KBM-7 (cell line): ENCODE data around the gene ETFA.

Experiments used
- DNase-seq: peaks from one replicate; pipeline ENCODE4 v3.0.0-alpha.2; 2015
- in situ Hi-C: fragments of 300-500 bp; cut with MboI; formaldehyde crosslinking; loops from 2 replicates; pipeline ENCODE4 v1.14.3; 2020; ENCODE audit warnings: low sequenced_read_pairs, low pct_unique_long_range_greater_than_20kb, mixed read lengths

Gene ETFA

DNA sequence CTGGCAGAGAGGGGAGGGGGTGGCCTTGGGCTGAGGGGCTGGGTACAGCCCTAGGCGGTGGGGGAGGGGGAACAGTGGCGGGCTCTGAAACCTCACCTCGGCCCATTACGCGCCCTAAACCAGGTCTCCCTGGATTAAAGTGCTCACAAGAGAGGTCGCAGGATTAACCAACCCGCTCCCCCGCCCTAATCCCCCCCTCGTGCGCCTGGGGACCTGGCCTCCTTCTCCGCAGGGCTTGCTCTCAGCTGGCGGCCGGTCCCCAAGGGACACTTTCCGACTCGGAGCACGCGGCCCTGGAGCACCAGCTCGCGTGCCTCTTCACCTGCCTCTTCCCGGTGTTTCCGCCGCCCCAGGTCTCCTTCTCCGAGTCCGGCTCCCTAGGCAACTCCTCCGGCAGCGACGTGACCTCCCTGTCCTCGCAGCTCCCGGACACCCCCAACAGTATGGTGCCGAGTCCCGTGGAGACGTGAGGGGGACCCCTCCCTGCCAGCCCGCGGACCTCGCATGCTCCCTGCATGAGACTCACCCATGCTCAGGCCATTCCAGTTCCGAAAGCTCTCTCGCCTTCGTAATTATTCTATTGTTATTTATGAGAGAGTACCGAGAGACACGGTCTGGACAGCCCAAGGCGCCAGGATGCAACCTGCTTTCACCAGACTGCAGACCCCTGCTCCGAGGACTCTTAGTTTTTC is 30.2 kb upstream of the ETFA start:
- no peak for DNase-seq
- in situ Hi-C loops, result no loop called here

GRCh38 chr15:76340803-76341365 is 29.6 kb upstream of the ETFA start:
- no peak for DNase-seq
- in situ Hi-C loops, result no loop called here

- in situ Hi-C loops, result no loop called here
- DNase-seq, result no peak
These were observed 29.0 kb upstream of the ETFA start for GRCh38 chr15:76340198-76340802.

DNA sequence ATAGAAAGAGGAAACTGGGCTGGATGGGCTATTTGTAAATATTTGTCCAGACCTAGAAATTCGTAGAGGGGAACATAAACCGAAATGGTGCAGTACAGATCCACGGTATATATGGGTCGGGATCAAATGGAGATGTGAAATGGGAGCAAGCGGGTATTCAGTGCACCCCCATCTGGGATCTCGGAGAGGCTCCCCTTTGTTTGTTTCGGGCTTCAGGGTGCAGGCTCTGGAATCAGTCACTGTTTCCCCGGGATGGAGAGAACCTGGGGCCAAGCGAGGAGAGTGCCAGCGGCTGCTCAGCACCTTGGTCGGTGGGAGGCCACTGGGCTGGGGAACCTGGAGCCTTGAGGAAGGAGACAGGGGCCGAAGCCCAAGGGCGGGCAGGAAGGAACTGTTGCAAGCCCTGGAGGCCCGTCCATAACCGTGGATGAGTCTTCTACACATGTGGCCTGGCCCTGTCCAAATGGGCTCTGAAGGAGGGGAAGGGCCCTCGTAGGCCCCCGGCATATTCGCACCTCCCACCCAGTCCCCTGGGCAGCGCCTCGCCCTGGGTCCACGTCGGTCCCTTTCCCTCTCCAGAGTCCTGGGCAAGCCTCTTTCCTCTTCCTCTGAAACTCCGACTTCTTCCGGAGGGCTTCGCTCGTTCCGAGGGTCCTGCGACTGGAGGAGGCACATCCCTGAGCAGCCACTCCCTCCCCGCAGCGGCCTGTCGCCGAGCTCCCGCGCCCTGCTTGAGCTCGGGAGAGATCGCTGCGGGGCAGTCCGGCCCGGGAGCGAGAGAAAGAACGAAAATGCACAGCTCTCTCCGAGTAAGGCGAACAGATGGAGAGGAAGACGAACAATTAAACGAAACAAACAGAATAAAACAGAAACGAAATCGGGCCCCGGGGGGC is 28.3 kb upstream of the ETFA start:
- no peak for DNase-seq
- in situ Hi-C loops, result no loop called here

DNA sequence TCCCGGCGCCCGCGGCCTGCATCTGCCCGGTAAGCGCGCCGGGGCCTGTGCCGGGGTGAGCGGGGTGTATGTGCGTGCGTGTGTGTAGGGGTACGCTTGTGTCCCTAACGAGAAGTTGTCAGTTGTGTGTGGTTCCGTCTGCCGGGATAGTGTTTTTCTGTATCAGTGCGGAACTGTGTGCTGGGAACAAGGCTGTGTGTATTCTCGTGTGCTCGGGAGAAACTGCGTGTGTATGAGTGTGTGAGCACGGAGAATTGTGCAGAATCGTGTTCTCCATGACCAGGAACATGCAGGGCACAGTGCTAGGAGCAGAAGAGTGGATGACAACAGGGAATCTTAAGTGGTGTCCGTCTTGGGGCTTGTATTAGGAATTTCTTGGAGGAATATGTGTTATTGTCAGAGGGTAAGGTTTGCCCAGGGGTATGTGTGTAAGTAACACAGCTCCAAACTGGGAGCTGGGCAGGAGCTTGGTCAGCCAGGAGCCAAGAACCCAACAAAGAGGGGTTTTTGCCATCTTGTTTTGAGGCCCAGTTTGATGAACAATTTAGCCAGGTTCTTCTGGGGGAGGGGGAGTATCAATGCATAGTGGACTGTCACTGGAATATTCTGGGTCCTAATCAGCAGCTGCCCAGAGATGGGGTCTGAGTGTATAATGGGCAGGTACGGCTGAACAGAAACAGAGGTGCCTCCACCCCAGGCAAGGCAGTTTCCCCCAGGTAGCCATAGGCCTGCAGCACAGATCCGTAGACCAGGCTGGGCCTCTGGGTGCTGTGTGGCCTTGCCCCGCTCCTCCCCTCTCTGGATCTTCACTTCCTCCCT is 27.4 kb upstream of the ETFA start:
- in situ Hi-C loops, result no loop called here
- peak; percentile 70 for DNase-seq

- in situ Hi-C loops, result no loop called here
- DNase-seq, result peak; percentile 78
These were observed 26.6 kb upstream of the ETFA start for GRCh38 chr15:76337696-76338485.

GRCh38 chr15:76337059-76337695 is 25.9 kb upstream of the ETFA start:
- in situ Hi-C loops, result no loop called here
- peak; percentile 85 for DNase-seq

DNA sequence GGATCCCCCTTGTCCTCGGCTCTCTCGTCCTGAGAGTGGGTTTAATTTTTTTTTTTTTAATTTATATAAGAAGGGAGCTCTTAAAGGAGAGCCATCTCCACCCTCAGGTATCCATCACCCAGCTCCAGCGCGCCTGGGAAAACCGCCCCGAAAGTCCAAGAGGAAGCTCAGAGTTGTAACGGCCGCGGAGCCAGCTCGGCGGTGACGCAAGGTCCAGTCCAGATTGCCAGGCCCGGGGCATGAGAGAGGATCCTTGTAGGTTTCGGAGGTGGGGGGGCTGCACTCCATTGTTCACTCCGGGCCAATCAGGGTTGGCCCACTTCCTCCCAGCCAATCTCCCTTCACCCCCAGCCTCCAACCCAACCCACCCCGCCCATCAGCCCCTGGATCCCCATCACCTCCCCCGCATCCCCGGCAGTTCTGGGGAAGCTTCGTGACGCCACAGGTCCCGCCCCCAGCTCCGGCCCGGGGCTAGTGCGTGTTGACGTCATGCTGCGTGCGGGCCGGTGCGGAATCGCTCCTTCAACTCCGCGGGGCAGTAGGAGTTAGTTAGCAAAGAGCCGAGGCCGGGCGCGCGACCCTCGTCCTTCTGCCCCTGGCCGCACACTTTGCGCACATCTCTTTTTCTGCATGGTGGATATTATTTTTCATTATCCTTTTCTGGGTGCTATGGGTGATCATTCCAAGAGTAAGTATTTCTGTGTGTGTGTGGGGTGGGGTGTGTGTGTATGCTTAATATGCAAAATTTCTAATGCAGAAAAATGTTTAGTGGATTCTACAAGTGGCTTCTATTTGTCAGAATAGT is 25.2 kb upstream of the ETFA start, which contains the start of gene ISL2:
Gene ISL2, plus strand, starts transcription at position 520 of the 805 bp plus-strand sequence. Its CDS starts 111 bp downstream, at position 631.
- peak; percentile 99 for DNase-seq
- in situ Hi-C loops, result no loop called here

- peak; percentile 76 for DNase-seq
These were observed 24.3 kb upstream of the ETFA start for GRCh38 chr15:76335307-76336253.

DNA sequence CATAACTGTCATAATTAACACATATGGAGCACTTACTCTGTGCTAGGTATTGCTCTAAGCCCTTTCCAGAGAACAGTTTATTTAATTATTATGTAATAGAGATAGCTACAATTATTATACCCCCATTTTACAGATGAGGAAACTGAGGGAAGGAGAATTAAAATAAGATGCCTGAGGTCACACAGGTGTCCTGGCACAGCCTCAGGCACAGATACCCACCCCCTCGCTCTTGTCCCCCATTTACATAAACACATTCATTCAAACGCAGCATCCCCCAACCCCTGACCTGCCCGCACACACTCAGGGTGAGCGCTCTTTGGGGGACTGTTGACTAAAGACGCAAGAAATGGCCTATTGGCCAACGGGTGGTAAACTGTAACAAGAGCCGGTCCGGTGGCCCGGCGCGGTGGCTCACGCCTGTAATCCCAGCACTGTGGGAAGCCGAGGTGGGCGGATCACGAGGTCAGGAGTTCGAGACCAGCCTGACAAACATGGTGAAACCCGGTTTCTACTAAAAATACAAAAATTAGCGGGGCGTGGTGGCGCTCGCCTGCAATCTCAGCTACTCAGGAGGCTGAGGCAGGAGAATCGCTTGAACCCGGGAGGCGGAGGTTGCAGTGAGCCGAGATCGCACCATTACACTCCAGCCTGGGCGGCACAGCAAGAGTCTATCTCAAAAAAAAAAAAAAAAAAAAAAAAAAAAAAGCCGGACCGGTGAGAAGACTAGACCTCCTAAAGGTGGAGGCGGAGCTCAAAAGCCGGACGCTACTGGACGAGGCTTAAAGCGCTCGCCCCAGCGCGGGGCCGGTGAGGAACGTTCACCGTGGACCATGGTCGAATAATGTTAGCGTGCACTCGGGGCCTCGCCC is 23.4 kb upstream of the ETFA start:
- in situ Hi-C loops, result no loop called here
- DNase-seq, result no peak

More at GRCh38 chr15:76335307-76336253, 24.3 kb upstream of the ETFA start:
- in situ Hi-C loops, result no loop called here

GRCh38 chr15:76333720-76334437 is 22.6 kb upstream of the ETFA start:
- peak; percentile 59 for DNase-seq
- in situ Hi-C loops, result no loop called here

- in situ Hi-C loops, result no loop called here
These were observed 22.0 kb upstream of the ETFA start for GRCh38 chr15:76333309-76333708.

DNA sequence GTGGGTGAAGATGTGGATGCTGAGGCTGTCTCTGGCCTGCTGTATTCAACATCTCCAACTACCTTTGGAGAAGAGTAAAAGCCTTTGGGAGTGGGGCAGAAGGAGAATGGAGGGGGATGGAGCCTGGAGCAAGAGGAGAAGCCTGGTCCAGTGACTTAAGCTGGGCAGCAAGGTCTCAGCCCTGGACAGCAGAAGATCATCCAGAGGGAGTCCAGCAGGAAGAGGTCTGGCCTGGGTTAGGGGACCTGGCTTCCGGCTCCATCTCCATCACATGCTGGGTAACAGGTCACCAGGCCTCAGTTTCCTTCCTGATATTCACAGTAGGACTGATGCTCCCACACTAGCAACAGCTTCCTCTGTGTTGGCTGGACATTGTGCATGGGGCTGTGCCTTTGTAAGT is 21.5 kb upstream of the ETFA start:
- in situ Hi-C loops, result no loop called here

More at GRCh38 chr15:76333309-76333708, 22.0 kb upstream of the ETFA start:
- no peak for DNase-seq

GRCh38 chr15:76330080-76330680 is 18.9 kb upstream of the ETFA start:
- in situ Hi-C loops, result no loop called here
- DNase-seq, result peak; percentile 79

More for the DNA sequence above, 21.5 kb upstream of the ETFA start:
- no peak for DNase-seq
